GM21423 (cell line): ENCODE results near the gene FEM1A.
"Not testable (repeated sequence)": the region's sequence is repeated elsewhere in the genome, so short reads cannot be mapped to it uniquely, and the experiment has no call there.

ENCODE experiments used
- ATAC-seq: cut with Tn5 transposase; IDR thresholded peaks from one replicate; pipeline ENCODE4 v1.9.1; 2021; ENCODE audit warnings: mild to moderate bottlenecking, moderate library complexity; ENCODE audit not compliant: unreplicated experiment

The FEM1A gene, protein sequence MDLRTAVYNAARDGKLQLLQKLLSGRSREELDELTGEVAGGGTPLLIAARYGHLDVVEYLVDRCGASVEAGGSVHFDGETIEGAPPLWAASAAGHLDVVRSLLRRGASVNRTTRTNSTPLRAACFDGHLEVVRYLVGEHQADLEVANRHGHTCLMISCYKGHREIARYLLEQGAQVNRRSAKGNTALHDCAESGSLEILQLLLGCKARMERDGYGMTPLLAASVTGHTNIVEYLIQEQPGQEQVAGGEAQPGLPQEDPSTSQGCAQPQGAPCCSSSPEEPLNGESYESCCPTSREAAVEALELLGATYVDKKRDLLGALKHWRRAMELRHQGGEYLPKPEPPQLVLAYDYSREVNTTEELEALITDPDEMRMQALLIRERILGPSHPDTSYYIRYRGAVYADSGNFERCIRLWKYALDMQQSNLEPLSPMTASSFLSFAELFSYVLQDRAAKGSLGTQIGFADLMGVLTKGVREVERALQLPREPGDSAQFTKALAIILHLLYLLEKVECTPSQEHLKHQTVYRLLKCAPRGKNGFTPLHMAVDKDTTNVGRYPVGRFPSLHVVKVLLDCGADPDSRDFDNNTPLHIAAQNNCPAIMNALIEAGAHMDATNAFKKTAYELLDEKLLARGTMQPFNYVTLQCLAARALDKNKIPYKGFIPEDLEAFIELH

GRCh38 chr19:4791183-4792018 lies at the start of gene FEM1A:
Gene FEM1A (plus strand): TSS chr19:4791734. CDS start chr19:4791855, 121 bp downstream.
- peak; percentile 89 for ATAC-seq

DNA sequence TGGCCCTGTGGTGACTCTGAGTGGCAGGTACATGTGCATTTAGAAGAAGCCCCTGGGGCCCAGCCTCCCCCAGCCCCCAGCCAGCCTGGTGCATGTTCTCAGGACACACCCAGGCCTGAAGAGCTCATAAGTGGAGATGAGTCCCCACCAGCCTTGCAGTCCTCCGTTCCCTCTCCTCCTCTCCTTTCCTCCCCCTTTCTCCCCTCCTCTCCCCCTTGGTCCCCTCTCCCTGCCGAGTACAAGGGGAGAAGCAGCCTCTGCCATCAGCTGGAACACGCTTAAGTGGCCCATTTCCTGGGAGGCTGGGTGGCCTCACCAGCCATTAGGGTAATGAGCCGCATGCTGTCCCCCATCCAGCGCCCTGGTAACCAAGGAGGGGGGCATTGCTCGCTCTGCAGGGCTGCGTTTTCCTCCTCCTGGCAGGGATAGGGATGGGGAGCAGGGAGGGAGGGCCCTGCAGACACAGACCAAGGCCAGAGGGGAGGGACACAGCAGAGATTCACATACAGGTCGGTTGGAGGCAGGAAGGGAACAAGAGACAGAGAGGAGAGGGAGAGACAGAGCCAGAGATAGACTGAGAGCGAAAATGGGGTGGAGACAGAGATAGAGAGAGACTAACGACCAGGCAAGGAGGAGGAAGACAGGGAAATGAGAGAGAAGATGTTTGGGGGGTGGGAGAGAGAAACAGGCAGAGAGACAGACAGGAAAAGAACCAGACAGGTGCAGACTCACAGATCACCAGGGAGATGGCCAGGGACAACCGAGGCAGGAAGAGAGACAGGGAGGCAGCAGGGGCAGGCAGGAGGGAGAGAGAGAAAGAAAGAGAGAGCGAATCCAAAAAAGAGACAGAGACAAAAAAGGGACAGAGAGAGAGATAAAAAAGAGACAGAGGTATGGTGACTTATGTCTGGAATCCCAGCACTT lies 48.5 kb upstream of the FEM1A start:
- ATAC-seq, result no peak

DNA sequence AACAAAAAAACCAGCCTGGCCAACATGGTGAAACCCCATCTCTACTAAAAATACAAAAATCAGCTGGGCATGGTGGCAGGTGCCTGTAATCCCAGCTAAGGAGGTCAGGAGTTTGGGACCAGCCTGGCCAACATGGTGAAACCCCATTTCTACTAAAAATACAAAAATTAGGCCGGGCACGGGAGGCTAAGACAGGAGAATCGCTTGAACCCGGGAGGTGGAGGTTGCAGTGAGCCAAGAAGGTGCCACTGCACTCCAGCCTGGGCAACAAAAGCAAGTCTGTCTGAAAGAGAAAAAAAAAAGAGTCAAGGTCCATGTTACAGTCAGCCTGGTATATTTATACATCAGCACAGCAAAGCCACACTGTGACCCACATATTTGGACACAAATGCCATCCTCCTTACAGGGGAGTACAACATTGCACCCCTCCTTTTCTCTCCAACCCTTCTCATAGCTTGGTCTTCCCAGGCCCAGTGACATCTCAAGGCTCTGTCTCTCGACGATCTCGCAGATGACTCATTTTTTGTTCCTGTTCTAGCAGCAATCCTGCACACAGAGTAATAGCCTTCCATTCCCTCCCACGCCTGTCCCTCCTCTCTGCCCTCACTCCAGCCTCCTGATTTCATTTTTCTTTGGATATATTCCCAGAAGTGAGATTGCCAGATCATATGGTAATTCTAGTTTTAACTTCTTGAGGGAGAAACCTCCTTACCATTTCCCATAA lies 46.9 kb upstream of the FEM1A start:
- ATAC-seq, result no peak

GRCh38 chr19:4745175-4745574 lies 46.4 kb upstream of the FEM1A start:
- not testable (repeated sequence) for ATAC-seq

DNA sequence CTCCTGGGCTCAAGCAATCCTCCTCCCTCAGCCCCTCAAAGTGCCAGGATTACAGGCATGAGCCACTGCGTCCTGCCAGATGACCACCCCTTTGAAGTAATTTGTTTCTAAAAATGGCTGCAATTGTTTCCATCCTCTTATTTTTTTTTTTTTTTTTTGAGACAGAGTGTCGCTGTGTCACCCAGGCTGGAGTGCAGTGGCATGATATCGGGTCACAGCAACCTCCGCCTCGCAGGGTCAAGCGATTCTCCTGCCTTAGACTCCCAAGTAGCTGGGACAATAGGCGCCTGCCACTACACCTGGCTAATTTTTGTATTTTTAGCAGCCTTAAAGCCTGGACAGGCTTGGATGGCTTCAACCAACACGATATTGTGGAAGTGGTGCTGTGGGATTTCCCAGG lies 45.5 kb upstream of the FEM1A start:
- no peak for ATAC-seq

GRCh38 chr19:4748185-4748584 lies 43.3 kb upstream of the FEM1A start:
- no peak for ATAC-seq

- ATAC-seq, result no peak
Observed at GRCh38 chr19:4748589-4748988, 42.9 kb upstream of the FEM1A start.

- ATAC-seq, result no peak
Observed at GRCh38 chr19:4749870-4750590, 41.5 kb upstream of the FEM1A start.

DNA sequence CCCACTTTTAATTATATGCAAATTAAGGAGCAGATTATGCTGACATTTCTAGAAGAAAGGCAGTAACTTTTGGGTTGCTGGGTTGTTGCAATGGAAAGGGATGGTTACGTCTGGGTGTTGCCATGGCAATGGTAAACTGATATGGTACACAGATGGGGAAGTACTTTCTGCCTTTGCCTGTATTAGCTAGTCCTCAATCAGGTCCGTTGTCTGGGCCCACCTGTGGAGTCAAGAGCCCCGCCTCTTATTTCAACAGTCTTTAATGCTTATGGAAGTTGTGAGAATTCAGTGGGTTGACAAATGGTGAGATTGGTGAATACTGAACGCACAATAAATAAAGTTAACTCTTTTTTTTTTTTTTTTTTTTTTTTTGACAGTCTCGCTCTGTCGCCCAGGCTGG lies 37.3 kb upstream of the FEM1A start:
- no peak for ATAC-seq

DNA sequence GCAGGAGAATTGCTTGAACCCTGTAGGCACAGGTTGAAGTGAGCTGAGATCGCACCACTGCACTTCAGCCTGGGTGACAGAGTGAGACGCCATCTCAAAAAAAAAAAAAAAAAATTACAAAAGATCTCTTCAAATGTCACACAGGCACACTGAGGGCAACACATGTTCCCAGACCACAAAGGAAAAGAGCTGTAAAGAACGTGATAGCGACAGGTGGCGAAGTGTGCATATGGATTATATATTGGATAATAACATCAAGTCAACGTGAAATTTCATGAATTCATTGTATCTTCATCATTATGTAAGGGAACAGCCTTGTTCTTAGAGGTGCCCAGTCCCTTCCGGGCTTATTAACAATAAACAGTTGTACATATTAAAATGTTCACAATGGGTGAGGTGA lies 36.1 kb upstream of the FEM1A start:
- no peak for ATAC-seq

GRCh38 chr19:4758082-4758481 lies 33.5 kb upstream of the FEM1A start:
- ATAC-seq, result no peak

GRCh38 chr19:4758659-4759058 lies 32.9 kb upstream of the FEM1A start:
- ATAC-seq, result no peak

DNA sequence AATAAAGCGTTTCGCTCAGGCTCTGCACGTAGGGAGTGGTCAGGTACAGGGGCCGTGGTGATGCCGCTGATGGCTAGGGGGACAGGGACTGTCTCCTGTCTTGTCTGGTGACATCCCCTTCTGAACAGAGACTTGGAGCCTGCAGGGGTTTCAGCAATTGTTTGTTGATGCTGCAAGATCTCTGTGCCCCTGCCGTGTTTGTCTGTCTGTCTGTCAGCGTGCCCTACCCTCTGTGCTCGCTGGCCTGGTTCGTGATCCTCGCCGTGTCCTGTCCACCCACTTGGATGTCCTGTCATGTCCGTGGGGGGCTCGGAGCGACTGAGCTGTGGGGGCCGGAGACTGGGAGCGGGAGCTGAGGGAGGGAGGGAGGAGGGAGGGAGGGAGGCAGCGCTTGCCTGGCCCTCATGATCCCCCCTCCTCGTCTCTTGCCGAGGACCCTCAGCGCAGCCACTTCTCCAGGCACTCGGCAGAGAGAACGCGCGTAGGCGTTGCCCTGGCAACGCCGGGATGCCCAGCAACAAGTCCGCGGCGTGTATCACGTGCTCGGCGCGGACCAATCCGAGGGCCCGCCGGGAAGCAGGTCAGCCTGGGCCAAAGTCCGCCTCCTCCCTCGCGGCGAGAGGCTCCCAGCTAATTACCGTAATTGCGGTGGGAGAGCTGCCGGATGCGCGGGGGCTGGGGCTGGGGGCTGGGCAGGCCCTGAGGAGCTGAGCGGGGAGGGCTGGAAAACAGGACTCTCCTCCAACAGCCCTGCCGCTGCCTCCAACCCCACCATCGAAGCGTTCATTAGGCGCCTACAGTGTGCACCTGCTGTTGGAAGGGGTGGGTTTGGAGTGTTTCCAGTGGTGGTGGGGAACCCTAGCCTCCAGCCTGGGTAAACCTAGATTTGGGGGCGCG lies 31.9 kb upstream of the FEM1A start:
- no peak for ATAC-seq

- ATAC-seq, result no peak
Observed at GRCh38 chr19:4760285-4760650, 31.3 kb upstream of the FEM1A start.

GRCh38 chr19:4763021-4763420 lies 28.5 kb upstream of the FEM1A start:
- no peak for ATAC-seq

- ATAC-seq, result no peak
Observed at GRCh38 chr19:4764393-4764660, 27.2 kb upstream of the FEM1A start.

DNA sequence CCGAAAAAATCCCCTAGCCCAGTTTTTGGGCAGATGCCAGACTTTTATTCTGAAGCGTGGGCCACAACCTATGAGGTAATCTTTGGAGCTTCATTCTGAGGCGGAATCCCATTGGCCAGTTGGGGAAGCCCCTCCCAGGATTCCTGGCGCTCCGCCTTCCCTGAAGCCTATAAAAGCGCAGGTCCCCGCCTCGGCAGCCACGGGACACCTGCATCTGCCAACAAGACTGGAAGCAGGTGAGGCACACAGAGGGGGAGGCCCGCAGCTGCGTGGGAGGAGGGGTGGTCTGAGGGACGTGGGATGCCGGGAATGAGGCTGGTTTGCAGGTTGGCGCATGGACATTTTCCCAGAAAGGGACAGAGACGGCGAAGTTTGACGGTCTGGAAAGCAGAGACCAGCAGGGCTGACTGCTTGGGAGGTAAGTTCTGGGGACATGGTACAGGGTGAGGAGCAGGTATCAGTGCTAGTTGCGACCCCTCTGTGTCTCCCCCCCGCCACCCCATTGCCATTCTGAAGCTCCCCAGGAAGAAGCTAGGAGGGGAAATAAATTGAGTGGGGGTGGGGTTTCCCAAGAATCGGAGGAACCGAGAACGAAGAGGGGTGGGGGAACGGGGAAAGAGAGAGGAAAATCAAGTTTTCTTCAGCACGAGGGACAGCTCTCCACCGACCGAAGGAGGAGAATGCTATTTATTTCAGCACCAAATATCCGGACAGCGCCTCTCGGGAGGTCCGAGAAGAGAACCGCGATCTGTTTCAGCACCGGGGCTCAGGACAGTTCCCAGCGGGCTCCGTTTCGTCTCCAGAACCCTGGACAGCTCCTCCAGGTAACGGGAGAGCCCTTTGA lies 22.4 kb upstream of the FEM1A start:
- no peak for ATAC-seq

- ATAC-seq, result no peak
Observed at GRCh38 chr19:4772566-4772965, 19.0 kb upstream of the FEM1A start.
